ENCODE results near the gene PGGHG. TPM values are rescaled to one million over a fixed set of nuclear protein-coding genes. Genes with fewer than 3 reads are reported as not detected.
A peak's percentile ranks its signal among the peaks of the same experiment; 100 is the strongest.

Gene PGGHG
- total RNA-seq, 8 experiments from 2014 or later, result 0.60 to 40.6 (median 3.3) TPM

DNA sequence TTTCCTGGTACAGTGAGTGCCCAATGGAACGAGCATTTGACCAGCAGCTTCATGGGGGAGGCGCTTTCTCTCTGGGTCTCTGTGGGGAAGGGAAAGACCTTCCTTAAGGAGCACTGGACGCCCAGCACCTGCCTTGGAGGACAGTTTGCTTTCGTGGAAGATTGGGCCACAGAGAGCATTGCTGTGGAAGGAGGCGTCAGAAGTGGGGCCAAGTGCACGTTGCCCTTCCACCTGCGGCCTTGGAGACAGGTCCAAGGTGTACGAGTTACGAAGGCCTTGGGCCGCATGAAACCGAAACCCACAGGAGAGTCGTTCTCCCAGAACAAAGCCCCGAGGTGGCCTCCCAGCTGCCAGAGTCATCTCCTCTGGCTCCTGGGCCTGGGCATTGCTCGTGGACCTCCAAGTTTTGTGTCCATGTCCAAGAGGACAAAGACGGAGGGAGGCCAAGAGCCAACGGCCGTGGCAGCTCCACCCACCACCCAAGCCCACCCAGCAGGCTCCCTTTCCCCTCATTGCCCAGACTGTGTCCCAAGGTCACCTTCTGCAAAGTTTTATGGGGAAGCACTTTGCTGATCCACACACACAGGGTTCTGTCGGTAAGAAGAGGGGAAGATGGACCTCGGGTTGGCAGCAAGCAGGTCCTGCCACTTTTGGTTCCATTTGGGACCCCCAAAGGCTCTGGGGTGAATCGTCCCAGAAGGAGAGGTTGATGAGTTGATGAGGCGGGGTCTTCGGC lies 16.6 kb upstream of the PGGHG start:
- no peak overlapping the region for H3K4me3 ChIP-seq
- H3K27ac ChIP-seq, result no peak overlapping the region
- no peak for ATAC-seq (replicated peaks in 6 of 8)
- H3K4me1 ChIP-seq (replicated peaks in 1 of 2), result no peaks in the 10 kb centered on the region
- WGBS, 10 experiments, result 42 to 91% (median 80%) methylated on average over 1 to 11 of the region's 22 CpGs; no CpG with 5 or more reads in 3 of the 10 experiments
- in situ Hi-C loops (cut with MboI; ENCODE audit: low pct_unique_long_range_greater_than_20kb in 2 of 9, low sequenced_read_pairs in 9 of 9, unreplicated experiment in 9 of 9), result no loop called here

- ATAC-seq (replicated peaks in 6 of 8), result no peak
- in situ Hi-C loops (cut with MboI; ENCODE audit: low pct_unique_long_range_greater_than_20kb in 2 of 9, low sequenced_read_pairs in 9 of 9, unreplicated experiment in 9 of 9), result no loop called here
- no peak overlapping the region for H3K27ac ChIP-seq
- H3K4me1 ChIP-seq (replicated peaks in 1 of 2), result no peaks in the 10 kb centered on the region
- H3K4me3 ChIP-seq, result no peak overlapping the region
- whole genome bisulfite sequencing, 10 experiments, result 60 to 93% (median 80%) methylated on average over 1 to 3 of the region's 6 CpGs; no CpG with 5 or more reads in 5 of the 10 experiments
Measured at GRCh38 chr11:272931-273198, 16.1 kb upstream of the PGGHG start.

GRCh38 chr11:276219-276618 lies 12.7 kb upstream of the PGGHG start:
- Histone ChIP-seq H3K4me1 (replicated peaks in 1 of 2) (no peaks in the 10 kb centered on the region), H3K27ac (no peak overlapping the region), H3K4me3 (no peak overlapping the region)
- in situ Hi-C loops (cut with MboI; ENCODE audit: low pct_unique_long_range_greater_than_20kb in 2 of 9, low sequenced_read_pairs in 9 of 9, unreplicated experiment in 9 of 9), result no loop called here
- ATAC-seq (replicated peaks in 6 of 8), result no peak

- peak in 3 of 8 experiments; percentile 10 to 19 (median 16) for ATAC-seq (replicated peaks in 6 of 8)
- Histone ChIP-seq H3K4me1 (replicated peaks in 1 of 2) (no peaks in the 10 kb centered on the region), H3K27ac (no peak within 1 kb of the TSS), H3K4me3 (no peak within 1 kb of the TSS)
- 0 to 100% (median 87%) methylated on average over 1 to 7 of the region's 21 CpGs; no CpG with 5 or more reads in 4 of the 10 experiments for WGBS, 10 experiments
- in situ Hi-C loops (cut with MboI; ENCODE audit: low pct_unique_long_range_greater_than_20kb in 2 of 9, low sequenced_read_pairs in 9 of 9, unreplicated experiment in 9 of 9), result no loop called here
Measured at GRCh38 chr11:278001-278951, 10.7 kb upstream of the PGGHG start, which contains the start of gene NLRP6. Gene NLRP6, plus strand, starts transcription at chr11:278407. Its CDS starts 163 bp downstream, at chr11:278570.

GRCh38 chr11:279040-279965 lies 9.6 kb upstream of the PGGHG start:
- Histone ChIP-seq H3K4me3 (no peak overlapping the region), H3K4me1 (replicated peaks in 1 of 2) (no peaks in the 10 kb centered on the region), H3K27ac (no peak overlapping the region)
- WGBS, 10 experiments, result 29 to 53% methylated on average over 3 to 5 of the region's 97 CpGs; no CpG with 5 or more reads in 8 of the 10 experiments
- ATAC-seq (replicated peaks in 6 of 8), result peak in 2 of 8 experiments; percentile 12 to 13
- in situ Hi-C loops (cut with MboI; ENCODE audit: low pct_unique_long_range_greater_than_20kb in 2 of 9, low sequenced_read_pairs in 9 of 9, unreplicated experiment in 9 of 9), result no loop called here

DNA sequence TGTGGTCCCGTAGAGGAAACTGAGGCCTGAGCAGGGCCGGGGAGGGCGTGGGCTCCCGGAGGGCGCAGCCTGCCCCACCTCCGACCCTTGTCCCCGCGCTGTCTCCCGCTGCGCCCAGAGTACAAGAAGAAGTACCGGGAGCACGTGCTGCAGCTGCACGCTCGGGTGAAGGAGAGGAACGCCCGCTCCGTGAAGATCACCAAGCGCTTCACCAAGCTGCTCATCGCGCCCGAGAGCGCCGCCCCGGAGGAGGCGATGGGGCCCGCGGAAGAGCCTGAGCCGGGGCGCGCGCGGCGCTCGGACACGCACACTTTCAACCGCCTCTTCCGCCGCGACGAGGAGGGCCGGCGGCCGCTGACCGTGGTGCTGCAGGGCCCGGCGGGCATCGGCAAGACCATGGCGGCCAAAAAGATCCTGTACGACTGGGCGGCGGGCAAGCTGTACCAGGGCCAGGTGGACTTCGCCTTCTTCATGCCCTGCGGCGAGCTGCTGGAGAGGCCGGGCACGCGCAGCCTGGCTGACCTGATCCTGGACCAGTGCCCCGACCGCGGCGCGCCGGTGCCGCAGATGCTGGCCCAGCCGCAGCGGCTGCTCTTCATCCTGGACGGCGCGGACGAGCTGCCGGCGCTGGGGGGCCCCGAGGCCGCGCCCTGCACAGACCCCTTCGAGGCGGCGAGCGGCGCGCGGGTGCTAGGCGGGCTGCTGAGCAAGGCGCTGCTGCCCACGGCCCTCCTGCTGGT lies 8.8 kb upstream of the PGGHG start:
- peak in 6 of 8 experiments; percentile 15 to 62 (median 37) for ATAC-seq (replicated peaks in 6 of 8)
- WGBS, 10 experiments, result 0 to 3% methylated on average over 5 to 7 of the region's 85 CpGs; no CpG with 5 or more reads in 8 of the 10 experiments
- Histone ChIP-seq H3K4me1 (replicated peaks in 1 of 2) (no peaks in the 10 kb centered on the region), H3K27ac (no peak overlapping the region), H3K4me3 (peak overlapping the region in 1 of 5 donors; percentile 3)
- in situ Hi-C loops (cut with MboI; ENCODE audit: low pct_unique_long_range_greater_than_20kb in 2 of 9, low sequenced_read_pairs in 9 of 9, unreplicated experiment in 9 of 9), result no loop called here

GRCh38 chr11:280706-281485 lies 8.0 kb upstream of the PGGHG start:
- ATAC-seq (replicated peaks in 6 of 8), result no peak
- Histone ChIP-seq H3K27ac (no peak overlapping the region), H3K4me1 (replicated peaks in 1 of 2) (no peaks in the 10 kb centered on the region), H3K4me3 (no peak overlapping the region)
- 11 to 65% (median 26%) methylated on average over 9 to 18 of the region's 79 CpGs; no CpG with 5 or more reads in 6 of the 10 experiments for WGBS, 10 experiments
- in situ Hi-C loops (cut with MboI; ENCODE audit: low pct_unique_long_range_greater_than_20kb in 2 of 9, low sequenced_read_pairs in 9 of 9, unreplicated experiment in 9 of 9), result no loop called here

DNA sequence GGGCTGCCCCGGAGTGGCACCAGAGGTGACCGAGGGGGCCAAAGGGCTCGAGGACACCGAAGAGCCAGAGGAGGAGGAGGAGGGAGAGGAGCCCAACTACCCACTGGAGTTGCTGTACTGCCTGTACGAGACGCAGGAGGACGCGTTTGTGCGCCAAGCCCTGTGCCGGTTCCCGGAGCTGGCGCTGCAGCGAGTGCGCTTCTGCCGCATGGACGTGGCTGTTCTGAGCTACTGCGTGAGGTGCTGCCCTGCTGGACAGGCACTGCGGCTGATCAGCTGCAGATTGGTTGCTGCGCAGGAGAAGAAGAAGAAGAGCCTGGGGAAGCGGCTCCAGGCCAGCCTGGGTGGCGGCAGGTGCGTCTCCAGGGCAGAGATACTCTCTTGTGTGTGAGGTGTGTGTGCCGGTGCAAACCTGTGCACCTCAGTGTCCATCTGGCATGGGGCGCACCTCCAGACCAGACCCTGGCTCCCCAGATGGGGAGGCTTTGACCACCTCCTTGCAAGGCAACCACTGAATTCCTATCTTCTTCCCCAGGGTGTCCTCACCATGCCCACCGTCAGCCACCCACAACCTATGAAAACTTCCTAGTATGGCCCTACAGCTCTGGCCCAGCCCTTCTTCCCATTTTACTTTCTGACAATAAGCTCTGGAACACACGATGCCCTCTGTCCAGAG lies 7.3 kb upstream of the PGGHG start:
- in situ Hi-C loops (cut with MboI; ENCODE audit: low pct_unique_long_range_greater_than_20kb in 2 of 9, low sequenced_read_pairs in 9 of 9, unreplicated experiment in 9 of 9), result no loop called here
- Histone ChIP-seq H3K4me1 (replicated peaks in 1 of 2) (no peaks in the 10 kb centered on the region), H3K4me3 (no peak overlapping the region), H3K27ac (no peak overlapping the region)
- no peak for ATAC-seq (replicated peaks in 6 of 8)
- WGBS, 10 experiments, result 3 to 100% (median 22%) methylated on average over 1 to 8 of the region's 26 CpGs; no CpG with 5 or more reads in 2 of the 10 experiments

GRCh38 chr11:282171-282570 lies 6.8 kb upstream of the PGGHG start:
- Histone ChIP-seq H3K4me3 (no peak overlapping the region), H3K27ac (no peak overlapping the region), H3K4me1 (replicated peaks in 1 of 2) (no peaks in the 10 kb centered on the region)
- in situ Hi-C loops (cut with MboI; ENCODE audit: low pct_unique_long_range_greater_than_20kb in 2 of 9, low sequenced_read_pairs in 9 of 9, unreplicated experiment in 9 of 9), result no loop called here
- no peak for ATAC-seq (replicated peaks in 6 of 8)
- 0 to 60% (median 58%) methylated on average over 1 to 3 of the region's 4 CpGs; no CpG with 5 or more reads in 5 of the 10 experiments for WGBS, 10 experiments

- Histone ChIP-seq H3K27ac (no peak overlapping the region), H3K4me3 (no peak overlapping the region), H3K4me1 (replicated peaks in 1 of 2) (no peaks in the 10 kb centered on the region)
- ATAC-seq (replicated peaks in 6 of 8), result no peak
- WGBS, 10 experiments, result 0 to 100% (median 73%) methylated on average over 1 to 9 of the region's 13 CpGs; no CpG with 5 or more reads in 2 of the 10 experiments
- in situ Hi-C loops (cut with MboI; ENCODE audit: low pct_unique_long_range_greater_than_20kb in 2 of 9, low sequenced_read_pairs in 9 of 9, unreplicated experiment in 9 of 9), result no loop called here
Measured at GRCh38 chr11:282630-283360, 6.1 kb upstream of the PGGHG start.
